Ovary (tissue), 9 donors: ENCODE results near the gene PASK. TPM values are rescaled to one million over a fixed set of nuclear protein-coding genes. Genes with fewer than 3 reads are reported as not detected.

Experiments used
- DNase-seq, 5 donors: peaks; one replicate each; pipeline ENCODE4 v3.0.0-alpha.2; 2019 to 2020
- H3K27ac ChIP-seq, 2 donors: fragments of 200-600 bp; one replicate each; pipeline versions ENCODE4 v1.5.1 to v1.8.0; 2019 to 2022
- H3K27me3 ChIP-seq: fragments of 200-600 bp; one replicate; pipeline ENCODE4 v1.8.0; 2022
- H3K36me3 ChIP-seq: fragments of 200-600 bp; sonication (generic); one replicate; pipeline ENCODE4 v1.5.1; 2019
- H3K4me1 ChIP-seq: one replicate; pipeline ENCODE4 v1.8.1; 2013; ENCODE audit warnings: mild to moderate bottlenecking, moderate library complexity; ENCODE audit not compliant: insufficient read depth
- H3K4me3 ChIP-seq: fragments of 200-600 bp; sonication (generic); one replicate; pipeline ENCODE4 v1.5.1; 2017
- H3K9me3 ChIP-seq, 2 donors: fragments of 200-600 bp in 1 of 2; sonication (generic) in 1 of 2; one replicate each; pipeline versions ENCODE4 v1.5.1 to v1.8.1; 2013 to 2019; ENCODE audit warnings: mild to moderate bottlenecking in 1 of 2, moderate library complexity in 1 of 2
- EP300 ChIP-seq: sonication (generic); formaldehyde crosslinking; IDR thresholded peaks from one replicate; pipeline ENCODE4 v1.6.1; 2017; ENCODE audit warnings: antibody characterized with exemption
- POLR2A ChIP-seq: fragments of 450-650 bp; IDR thresholded peaks from one replicate; pipeline ENCODE4 v1.6.1; 2017; ENCODE audit warnings: antibody characterized with exemption, mild to moderate bottlenecking, moderate library complexity
- WGBS, 3 donors: extraction: QIAGEN DNeasy Blood & Tissue Kit in 1 of 3; methylation state at CpG; one replicate each; pipeline versions ENCODE4 v1.1.5 to v1.1.7; 2013 to 2017; 5-methylcytosine and 5-hydroxymethylcytosine counted together
- intact Hi-C, 4 donors: fragments of 100-400 bp; cut with DNase I; formaldehyde crosslinking; loops; one replicate each; pipeline versions ENCODE4 v1.11.0 to v1.15.1; 2022 to 2023
- polyA plus RNA-seq, 2 donors: library from polyadenylated mRNA; stranded (reverse); fragments of 200-250 nt in 1 of 2; fragments of 350-450 nt in 1 of 2; fragmentation: Illumina TruSeq in 1 of 2; extraction: RNeasy Lipid Tissue Mini Kit (QIAGEN cat#74804) in 1 of 2; gene quantifications; one replicate each; pipeline ENCODE4 v1.2.3, GENCODE V29; 2013 to 2014
- total RNA-seq, 7 donors: library from RNA; depleted of rRNA in 2 of 7; stranded (reverse); fragments of >200 nt in 2 of 7; fragmentation: NEBNext Ultra II Directional in 3 of 7; extraction: Animal tissue kit (Norgen Biotek cat#: 25700) in 3 of 7; gene quantifications; one replicate each; pipeline versions ENCODE4 v1.1.0 to v1.2.4, GENCODE V29; 2016 to 2023
- TF ChIP-seq, protein P1 (sequence below), 3 donors: fragments of 450-650 bp in 2 of 3; fragments of 200-600 bp in 1 of 3; IDR thresholded peaks; one replicate each; pipeline versions ENCODE4 v1.5.1 to v1.8.0; 2016 to 2022; ENCODE audit warnings: antibody characterized with exemption in 3 of 3, mild to moderate bottlenecking in 1 of 3
- donor health status: DM: no; HTN: no; CAD: no; lungs with moderate emphysema.
- donor health status: DM: no; HTN: no; CAD: no.
- donor health status: Bipolar disorder and iron deficiency.
- donor health status: DM: yes; HTN: yes; CAD: no.
- donor health status: DM: no; HTN: no; CAD: no.
- donor health status: DM: yes; HTN: yes; CAD: no.

PASK gene
- total and polyA plus RNA-seq, 9 donors, result 2.4 to 13.4 (median 7.4) TPM

DNA sequence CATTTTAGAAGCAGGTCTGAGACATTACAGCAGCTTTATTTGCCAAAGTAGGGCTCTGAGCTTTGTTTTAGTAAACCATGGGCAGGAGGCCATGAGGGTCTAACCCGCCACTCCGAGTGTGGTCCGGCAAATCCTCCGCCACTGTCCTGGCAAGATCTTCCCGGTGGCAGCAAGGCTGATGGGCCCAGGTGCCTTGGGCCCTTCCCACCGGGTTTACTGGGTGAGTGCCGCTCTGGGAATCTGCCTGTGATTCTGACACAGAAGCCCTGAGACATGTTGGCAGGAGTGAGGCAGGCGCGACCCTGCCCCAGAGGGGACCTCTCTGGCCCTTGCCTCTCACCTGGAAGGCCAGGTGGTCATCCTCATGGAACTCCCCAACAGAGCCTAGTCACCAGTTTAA, 77.1 kb downstream of the PASK start:
- DNase-seq, result peak in 2 of 5 donors; percentile 17 to 24
- TF ChIP-seq, protein P1, sequence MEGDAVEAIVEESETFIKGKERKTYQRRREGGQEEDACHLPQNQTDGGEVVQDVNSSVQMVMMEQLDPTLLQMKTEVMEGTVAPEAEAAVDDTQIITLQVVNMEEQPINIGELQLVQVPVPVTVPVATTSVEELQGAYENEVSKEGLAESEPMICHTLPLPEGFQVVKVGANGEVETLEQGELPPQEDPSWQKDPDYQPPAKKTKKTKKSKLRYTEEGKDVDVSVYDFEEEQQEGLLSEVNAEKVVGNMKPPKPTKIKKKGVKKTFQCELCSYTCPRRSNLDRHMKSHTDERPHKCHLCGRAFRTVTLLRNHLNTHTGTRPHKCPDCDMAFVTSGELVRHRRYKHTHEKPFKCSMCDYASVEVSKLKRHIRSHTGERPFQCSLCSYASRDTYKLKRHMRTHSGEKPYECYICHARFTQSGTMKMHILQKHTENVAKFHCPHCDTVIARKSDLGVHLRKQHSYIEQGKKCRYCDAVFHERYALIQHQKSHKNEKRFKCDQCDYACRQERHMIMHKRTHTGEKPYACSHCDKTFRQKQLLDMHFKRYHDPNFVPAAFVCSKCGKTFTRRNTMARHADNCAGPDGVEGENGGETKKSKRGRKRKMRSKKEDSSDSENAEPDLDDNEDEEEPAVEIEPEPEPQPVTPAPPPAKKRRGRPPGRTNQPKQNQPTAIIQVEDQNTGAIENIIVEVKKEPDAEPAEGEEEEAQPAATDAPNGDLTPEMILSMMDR (IDR thresholded peaks at IDR 0.05), result no peak
- no peak for TF ChIP-seq EP300
- TF ChIP-seq POLR2A, result no peak

DNA sequence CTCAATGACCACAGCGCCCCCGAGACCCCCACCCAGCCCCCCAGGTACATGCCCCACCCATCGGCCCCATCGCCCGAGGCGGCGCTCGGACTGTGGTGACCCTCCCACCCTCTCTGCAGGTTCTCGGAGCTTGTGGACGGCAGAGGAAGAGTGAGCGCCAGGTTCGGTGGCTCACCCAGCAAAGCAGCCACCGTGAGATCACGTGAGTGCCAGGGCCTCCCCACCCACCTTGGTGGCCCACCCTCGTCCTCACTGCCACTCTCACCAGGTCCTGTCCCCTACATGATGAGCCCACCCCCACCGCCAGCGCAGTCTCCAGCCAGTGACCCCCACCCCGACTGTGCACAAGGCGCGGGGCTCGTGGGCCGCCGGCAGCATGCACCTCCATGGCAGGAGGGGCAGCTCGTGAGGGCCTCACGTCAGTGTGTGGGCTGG, 77.6 kb downstream of the PASK start:
- intact Hi-C loops, result no loop called here
- Histone ChIP-seq H3K36me3 (no peaks in the 10 kb centered on the region), H3K9me3 (no peaks in the 10 kb centered on the region), H3K27me3 (no peaks in the 10 kb centered on the region), H3K27ac (no peak overlapping the region), H3K4me3 (no peak overlapping the region), H3K4me1 (no peaks in the 10 kb centered on the region)
- 77 to 88% (median 87%) methylated on average over 13 to 25 of the region's 25 CpGs for WGBS, 3 donors
- peak in 1 of 5 donors; percentile 2 for DNase-seq
- TF ChIP-seq EP300 (no peak), POLR2A (no peak)
- TF ChIP-seq, protein P1 (IDR thresholded peaks at IDR 0.05), result no peak

More for the DNA sequence above, 77.1 kb downstream of the PASK start:
- Histone ChIP-seq H3K4me3 (no peak overlapping the region), H3K27ac (no peak overlapping the region), H3K9me3 (no peaks in the 10 kb centered on the region), H3K4me1 (no peaks in the 10 kb centered on the region), H3K36me3 (no peaks in the 10 kb centered on the region), H3K27me3 (no peaks in the 10 kb centered on the region)
- intact Hi-C loops, result no loop called here
- 76 to 82% (median 76%) methylated on average over 9 of the region's 9 CpGs for WGBS, 3 donors

DNA sequence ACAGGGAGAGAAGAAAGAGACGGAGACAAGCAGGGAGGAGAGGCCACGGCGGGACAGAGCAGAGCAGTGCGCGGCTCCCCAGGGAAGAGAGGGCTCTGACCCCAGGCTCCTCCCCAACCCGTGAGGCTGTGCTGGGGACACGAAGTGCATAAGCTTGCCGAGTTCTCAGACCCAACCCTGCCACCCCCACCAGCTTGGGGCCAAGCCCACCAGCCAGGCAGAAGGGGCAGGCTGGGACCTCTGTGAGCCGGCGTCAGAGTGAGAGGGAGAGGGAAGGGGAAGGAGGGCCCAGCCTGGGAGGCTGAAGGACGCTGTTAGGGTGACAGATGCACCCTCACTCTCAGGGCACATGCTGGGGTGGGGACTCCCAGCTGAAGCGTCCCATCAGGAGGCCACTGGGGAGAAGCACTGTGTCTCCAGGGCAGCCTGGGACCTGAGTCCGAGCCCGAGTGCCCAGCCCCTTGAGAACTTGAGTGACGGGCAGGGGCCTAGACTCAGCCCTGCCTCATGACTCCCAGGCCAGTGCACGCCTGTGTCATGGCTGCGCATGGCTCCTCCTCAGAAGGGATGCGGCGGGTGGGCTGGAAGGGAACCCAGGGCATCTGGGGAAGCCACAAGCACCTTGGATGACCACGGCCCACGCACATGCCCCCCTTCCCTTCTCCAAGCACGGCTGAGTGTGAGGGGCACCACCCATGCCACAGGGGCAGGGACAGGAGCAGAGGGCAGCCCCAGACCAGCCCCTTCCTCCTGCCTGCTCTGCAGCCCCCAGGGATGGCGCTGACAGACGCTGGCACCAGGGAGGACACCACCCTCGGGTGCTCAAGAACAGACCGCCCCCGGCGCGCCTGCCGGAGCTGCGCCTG, 78.2 kb downstream of the PASK start:
- Histone ChIP-seq H3K9me3 (no peaks in the 10 kb centered on the region), H3K4me3 (no peak overlapping the region), H3K36me3 (no peaks in the 10 kb centered on the region), H3K27ac (no peak overlapping the region), H3K4me1 (no peaks in the 10 kb centered on the region), H3K27me3 (no peaks in the 10 kb centered on the region)
- intact Hi-C loops, result no loop called here
- WGBS, 3 donors, result 84 to 85% (median 84%) methylated on average over 28 to 31 of the region's 31 CpGs
- peak in 1 of 5 donors; percentile 7 for DNase-seq
- TF ChIP-seq EP300, result no peak
- TF ChIP-seq, protein P1 (IDR thresholded peaks at IDR 0.05), result no peak
- TF ChIP-seq POLR2A, result no peak

DNA sequence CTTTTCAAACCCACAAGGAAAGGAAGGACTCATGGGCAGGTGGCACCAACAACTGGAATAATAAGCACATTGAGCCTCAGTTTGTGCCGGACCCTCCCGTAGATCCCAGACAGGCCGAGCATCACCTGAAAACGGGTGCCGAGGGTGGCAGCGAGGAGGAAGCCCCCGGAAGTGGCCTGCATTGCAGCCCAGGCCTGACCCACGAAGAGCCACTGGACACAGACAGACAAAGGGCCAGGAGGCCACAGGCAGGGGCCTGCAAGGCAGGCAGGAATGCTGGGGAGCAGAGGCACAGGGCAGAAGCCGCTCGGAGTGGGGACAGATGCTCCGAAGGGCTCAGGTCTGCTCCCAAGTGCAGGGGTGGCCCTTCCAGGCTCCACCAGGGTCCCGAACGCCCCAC, 78.9 kb downstream of the PASK start:
- DNase-seq, result peak in 1 of 5 donors; percentile 3
- no peaks in the 10 kb centered on the region for H3K4me1 ChIP-seq
- H3K9me3 ChIP-seq, result no peaks in the 10 kb centered on the region
- intact Hi-C loops, result no loop called here
- no peak for TF ChIP-seq POLR2A
- no peak overlapping the region for H3K27ac ChIP-seq
- no peaks in the 10 kb centered on the region for H3K36me3 ChIP-seq
- H3K27me3 ChIP-seq, result no peaks in the 10 kb centered on the region
- H3K4me3 ChIP-seq, result no peak overlapping the region
- 86 to 93% (median 92%) methylated on average over 13 of the region's 13 CpGs for WGBS, 3 donors

DNA sequence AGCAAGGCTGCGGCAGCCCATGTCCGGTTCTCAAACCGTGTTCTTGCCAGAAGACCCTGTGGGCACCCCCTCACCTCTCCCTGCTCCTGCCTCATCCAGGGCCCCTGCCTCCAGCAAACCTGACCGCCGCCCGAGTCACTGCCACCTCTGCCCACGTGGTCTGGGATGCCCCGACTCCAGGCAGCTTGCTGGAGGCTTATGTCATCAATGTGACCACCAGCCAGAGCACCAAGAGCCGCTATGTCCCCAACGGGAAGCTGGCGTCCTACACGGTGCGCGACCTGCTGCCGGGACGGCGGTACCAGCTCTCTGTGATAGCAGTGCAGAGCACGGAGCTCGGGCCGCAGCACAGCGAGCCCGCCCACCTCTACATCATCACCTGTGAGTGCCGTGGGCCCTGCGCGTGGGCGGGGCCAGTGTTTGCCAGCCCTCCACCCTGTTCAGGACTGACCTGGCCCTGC, 79.4 kb downstream of the PASK start:
- intact Hi-C loops, result no loop called here
- TF ChIP-seq EP300 (no peak), POLR2A (no peak)
- TF ChIP-seq, protein P1 (IDR thresholded peaks at IDR 0.05), result no peak
- Histone ChIP-seq H3K27ac (no peak overlapping the region), H3K36me3 (no peaks in the 10 kb centered on the region), H3K9me3 (no peaks in the 10 kb centered on the region), H3K4me1 (no peaks in the 10 kb centered on the region), H3K4me3 (no peak overlapping the region), H3K27me3 (no peaks in the 10 kb centered on the region)
- WGBS, 3 donors, result 78 to 80% (median 78%) methylated on average over 26 of the region's 26 CpGs
- no peak for DNase-seq
